DMS79 treated with DMSO at 0.1 percent for 48 hours (cell line): ENCODE measurements around the gene GPRIN2.
"Not testable (repeated sequence)": the region's sequence is repeated elsewhere in the genome, so short reads cannot be mapped to it uniquely, and the experiment has no call there.

Experiments
- DNase-seq: peaks from one replicate; lab custom pipeline; 2025; lab: John Stamatoyannopoulos, UW

The GPRIN2 gene

GRCh38 chr10:46537309-46537708 lies 19.1 kb downstream of the GPRIN2 start:
- no peak for DNase-seq

DNA sequence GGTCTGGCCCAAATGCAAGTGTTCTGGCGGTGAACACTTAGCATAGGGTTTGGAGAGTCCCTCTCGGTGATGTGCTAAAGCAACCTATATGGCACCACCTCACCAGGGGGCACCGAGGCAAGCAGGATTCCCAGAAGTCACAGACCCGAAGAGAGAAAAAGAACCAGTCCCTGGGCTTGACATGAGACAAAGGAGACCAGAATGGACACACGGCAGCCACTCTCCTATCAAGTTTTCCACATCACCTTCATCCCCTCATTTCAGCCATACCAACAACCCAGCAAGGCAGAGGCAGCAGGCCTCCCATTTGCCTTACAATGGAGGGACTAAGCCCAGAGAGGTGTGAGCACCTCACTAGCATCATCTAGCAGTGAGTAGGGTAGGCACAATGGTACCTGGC lies 19.7 kb downstream of the GPRIN2 start:
- no peak for DNase-seq

DNA sequence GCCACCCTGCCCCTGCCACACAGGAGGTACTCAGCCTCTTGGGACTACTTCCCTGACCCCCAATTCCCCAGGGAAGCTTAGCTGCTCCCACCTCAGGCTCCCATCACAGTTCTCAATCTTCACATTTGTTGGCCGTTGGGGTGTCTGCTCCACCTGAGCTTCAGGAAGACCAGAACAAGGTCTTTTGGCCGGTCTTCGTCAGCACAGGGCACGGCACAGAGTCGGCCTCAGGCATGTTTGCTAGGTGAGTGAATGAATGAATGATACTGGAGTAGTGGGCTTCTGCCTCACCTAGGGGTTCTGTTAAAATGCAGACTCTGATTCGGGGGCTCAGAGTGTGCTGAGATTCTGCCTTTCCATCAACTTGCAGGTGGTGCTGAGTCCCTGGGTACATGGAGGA lies 20.3 kb downstream of the GPRIN2 start:
- no peak for DNase-seq

DNA sequence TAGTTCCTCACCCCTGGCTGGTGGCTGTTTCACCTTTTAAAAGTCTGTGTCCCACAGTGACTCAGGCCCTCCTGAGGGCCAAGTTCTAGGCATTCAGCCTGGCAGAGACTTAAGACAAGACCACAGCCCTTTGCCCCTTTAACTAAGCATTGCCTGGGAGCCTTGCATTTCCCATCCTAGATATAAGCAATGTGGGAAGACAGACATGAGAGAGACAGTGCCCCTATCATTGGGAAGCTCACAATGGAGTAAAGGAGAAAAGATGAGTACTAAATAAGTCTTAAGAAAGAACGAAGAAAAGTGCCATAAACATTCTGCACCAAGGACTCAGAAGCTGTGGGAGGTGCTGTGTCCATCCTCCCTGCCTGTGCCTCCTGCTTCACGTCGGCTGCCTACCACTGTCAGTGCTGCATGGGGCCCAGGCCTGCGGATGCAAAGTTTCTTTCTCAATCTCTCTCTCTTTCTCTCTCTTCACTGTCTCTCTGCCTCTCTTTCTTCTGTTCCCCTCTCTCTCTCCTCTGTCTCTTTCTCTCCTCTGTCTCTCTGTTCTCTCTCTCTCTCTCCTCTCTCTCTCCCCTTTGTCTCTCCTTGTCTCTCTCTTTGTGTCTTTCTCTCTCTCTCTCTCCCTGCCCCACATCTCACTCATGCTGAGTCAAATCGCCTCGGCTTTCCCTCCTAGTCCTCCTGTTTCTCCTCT lies 21.5 kb downstream of the GPRIN2 start:
- DNase-seq, result no peak

DNA sequence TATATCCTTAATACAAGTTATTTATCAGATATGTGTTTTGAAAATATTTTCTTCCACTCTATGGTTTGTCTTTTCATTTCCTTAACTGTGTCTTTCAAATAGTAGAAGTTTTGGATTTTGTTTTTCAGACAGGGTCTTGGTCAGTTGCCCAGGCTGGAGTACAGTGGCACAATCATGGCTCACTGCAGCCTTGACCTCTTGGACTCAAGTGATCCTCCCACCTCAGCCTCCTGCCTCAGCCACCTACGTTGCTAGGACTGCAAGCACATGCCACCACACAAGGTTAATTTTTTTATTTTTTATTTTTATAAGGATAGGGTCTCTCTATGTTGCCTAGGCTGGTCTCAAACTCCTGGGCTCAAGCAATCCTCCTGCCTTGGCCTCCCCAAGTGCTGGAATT lies 24.2 kb downstream of the GPRIN2 start:
- not testable (repeated sequence) for DNase-seq

DNA sequence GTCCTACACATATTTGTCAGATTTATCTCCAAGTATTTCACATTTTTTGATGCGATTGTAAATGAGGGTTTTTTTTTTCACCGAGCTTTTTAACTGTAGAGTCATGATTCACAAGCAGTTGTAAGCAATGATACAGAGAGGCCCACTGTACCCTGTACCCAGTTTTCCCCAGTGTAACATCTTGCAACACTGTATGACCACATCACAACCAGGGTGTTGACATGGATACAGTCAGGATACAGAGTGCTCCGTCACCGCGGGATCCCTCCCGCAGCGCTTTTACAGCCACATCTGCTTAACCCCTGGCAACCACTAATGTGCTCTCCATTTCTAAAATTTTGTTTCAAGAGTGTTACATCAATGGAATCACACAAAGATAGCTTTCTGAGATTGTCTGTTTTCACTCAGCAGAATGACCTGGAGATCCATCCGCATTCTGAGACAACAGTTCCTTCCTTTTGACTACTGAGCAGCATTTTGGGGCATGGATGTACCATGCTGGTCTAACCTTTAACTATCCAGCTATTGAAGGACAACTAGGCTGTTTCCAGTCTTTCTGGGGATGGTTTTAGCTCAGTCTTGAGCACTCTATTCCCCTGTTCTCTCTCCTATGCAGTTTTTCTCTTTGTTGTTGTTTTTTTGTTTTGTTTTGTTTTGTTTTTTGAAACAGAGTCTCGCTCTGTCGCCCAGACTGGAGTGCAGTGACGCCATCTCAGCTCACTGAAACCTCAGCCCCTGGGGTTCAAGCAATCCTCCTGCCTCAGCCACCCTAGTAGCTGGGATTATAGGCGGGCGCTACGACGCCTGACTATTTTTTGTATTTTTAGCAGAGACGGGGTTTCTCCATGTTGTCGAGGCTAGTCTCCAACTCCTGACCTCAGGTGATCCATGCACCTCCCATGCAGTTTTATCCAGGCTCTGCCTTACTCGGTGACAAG lies 25.9 kb downstream of the GPRIN2 start:
- no peak for DNase-seq

DNA sequence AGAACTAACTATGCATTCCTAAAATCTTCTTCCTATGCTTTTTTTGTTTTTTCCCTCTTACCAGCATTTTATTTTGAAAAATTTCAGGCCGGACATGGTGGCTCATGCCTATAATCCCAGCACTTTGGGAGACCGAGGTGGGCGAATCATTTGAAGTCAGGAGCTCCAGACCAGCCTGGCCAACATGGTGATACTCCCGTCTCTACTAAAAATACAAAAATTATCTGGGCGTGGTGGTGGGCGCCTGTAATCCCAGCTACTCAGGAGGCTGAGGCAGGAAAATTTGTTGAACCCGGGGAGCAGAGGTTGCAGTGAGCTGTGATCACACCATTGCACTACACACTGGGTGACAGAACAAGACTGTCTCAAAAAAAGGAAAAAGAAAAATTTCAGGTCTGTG lies 26.7 kb downstream of the GPRIN2 start:
- DNase-seq, result not testable (repeated sequence)

- DNase-seq, result no peak
Measured at GRCh38 chr10:46528675-46529615, 27.5 kb downstream of the GPRIN2 start.

DNA sequence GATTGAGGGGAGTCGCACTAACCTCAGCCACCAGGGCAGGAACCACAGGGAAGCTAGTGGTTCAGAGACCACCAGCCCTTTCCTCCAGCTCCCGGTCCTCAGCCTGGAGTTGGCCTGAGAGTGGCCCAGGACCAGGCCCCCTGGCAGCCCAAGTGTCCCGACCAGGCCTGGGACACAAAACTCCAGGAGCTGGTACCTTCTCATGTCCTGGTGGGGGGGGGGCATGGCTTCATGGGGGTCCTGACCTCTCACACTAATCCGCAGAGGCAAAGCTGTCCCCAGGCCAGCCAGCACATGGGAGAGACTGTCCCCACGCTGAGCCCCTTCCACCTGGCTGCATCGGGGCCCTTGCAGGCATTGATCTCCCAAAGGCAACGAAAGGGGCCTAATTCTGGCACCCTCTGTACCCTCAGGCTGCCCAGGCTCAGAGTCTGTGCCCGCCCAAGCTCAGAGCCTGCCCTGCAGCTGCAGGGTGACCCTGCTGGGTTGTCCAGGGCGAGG lies 28.2 kb downstream of the GPRIN2 start:
- DNase-seq, result no peak

DNA sequence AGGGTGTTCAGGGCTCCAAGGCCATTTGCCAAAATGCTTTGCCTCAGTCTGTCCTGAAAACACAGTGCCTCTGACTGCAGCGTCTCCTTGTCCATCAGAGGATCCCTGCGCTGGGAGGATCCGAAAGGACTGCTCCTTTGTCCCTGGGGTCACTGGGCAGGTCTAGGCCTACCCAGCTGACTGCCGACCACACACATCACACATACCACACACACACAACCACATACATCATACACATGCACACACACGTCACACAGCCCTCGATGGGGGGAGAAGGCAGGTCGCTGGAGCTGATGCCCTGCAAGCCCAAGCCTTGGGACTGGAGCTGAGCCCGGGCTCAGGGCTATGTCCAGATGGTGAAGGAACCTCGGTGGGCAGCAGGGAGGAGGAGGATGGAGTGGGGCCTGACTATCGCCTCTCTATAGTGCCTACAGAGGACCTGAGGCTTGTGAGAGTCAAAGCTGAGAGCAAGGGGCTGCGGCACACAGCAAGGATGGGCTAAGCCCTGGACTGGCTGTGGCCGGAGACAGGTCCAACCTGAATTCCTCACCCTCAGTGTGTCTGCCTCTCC lies 29.1 kb downstream of the GPRIN2 start:
- DNase-seq, result no peak

DNA sequence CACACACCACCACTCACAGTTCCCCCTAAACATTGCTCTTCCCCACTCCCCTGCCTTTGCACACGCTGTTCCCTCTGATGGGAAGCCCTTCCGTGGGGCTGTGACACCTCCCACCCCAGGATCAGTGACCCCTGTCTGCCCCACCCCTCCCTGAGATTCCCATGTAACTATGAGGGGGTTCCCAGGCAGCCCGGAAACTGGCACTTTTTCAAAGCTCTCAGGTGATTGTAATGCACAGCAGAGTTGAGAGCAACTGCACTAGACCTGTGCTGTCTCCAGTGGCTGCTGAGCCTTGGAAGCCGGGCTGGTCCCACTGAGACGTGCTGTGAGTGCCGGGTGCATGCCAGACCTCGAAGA lies 29.8 kb downstream of the GPRIN2 start:
- DNase-seq, result peak; percentile 3

- DNase-seq, result no peak
Measured at GRCh38 chr10:46525824-46526681, 30.4 kb downstream of the GPRIN2 start.

- DNase-seq, result no peak
Measured at GRCh38 chr10:46525177-46525823, 31.2 kb downstream of the GPRIN2 start.

DNA sequence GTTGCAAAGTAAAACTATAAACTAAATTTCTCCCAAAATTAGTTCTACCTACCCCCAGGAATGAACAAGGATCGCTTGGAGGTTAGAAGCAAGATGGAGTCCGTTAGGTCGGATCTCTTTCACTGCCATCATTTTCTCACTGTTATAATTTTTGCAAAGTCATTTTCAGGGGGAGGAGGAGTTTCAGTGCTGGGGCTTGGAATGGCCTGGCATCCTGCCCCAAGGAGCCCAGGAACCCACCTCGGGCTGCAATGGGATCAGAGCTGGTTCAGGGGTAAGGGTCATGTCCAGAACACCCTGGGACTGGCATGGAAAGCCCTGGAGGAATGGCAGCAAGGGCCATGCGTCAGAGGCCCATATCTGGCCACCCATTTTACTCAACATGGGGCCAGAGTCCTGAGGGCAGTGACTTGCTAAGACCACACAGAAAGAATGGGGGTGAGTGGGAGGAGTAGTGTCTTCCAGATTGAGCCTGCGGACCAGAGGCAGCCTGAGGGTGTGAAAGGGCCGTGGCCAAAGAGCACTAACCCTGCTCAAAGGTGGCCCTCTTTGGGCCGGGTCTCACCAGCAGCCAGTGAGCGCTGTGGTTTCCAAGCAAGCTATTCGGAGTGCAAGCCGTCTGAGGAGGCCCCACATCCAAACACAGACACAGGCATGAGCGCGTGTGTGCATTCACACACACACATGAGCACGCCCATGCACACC lies 31.8 kb downstream of the GPRIN2 start:
- DNase-seq, result no peak

DNA sequence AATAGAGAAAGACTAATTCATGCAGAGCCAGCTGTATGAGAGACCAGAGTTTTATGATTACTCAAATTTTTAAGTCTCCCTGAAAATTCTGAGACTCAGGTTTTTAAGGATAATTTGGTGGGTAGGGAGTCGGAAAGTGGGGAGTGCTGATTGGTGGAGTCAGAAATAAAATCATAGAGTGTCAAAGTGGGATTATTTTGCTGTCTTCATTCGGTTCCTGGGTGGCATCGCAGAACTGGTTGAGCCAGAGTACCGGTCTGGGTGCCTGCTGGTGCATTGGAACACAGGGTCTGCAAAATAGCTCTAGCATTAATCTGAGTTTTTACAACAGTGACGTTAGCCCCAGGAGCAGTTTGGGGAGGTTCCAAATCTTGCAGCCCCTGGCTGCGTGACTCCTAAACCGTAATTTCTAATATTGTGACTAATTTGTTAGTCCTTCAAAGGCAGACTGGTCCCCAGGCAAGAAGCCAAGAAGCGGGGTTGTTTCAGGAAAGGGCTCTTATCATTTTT lies 32.4 kb downstream of the GPRIN2 start:
- DNase-seq, result peak; percentile 4

DNA sequence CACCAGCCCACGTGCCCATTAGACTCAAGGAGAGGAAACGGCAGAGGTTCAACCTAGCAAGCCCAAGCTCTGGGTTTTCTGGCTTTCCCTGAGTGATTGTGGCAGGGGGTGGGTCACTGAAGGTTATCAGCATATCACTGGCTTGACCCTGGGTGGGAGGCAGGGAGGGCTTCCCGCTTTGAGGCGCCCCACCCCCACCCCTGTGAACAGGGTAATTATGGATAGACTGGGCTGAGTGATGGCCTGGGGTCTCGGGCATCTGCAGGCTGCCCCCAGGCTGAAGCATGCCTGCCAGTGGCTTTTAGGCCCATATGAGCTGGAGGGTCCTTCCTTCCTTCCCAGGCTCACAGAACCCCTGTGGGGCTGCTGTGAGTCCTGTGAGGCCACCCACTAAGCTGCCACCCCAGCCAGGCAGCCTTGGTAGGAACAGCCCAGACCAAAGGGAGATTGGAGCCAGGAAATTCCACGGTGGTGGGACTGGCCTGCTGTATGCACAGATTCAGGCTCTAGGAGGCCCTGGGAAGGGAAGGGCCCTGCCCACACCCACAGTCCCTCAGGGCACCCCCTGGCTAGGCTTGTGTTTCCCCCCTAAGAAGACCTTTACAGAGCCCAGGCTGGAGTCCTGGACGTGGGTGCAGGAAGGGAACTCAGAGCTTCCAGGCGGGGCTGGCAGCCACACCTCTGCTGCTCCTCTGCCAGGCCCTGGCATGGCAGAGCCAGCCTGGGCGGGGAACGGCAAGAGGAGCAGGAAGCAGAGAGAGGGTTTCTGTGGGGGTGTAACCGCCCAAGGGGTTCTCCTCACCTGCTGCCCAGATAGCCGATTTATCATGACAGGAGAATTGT lies 33.1 kb downstream of the GPRIN2 start:
- no peak for DNase-seq

- no peak for DNase-seq
Measured at GRCh38 chr10:46522295-46523118, 34.0 kb downstream of the GPRIN2 start.

- peak; percentile 67 for DNase-seq
Measured at GRCh38 chr10:46520941-46521340, 35.5 kb downstream of the GPRIN2 start.
